ENCODE measurements around the gene RNF8. TPM values are rescaled to one million over a fixed set of nuclear protein-coding genes. Genes with fewer than 3 reads are reported as not detected.
"Not testable (repeated sequence)": the region's sequence is repeated elsewhere in the genome, so short reads cannot be mapped to it uniquely, and the experiment has no call there.

RNF8 gene
- 10 to 100 TPM; 10.6 to 18.5 (median 15.2) TPM for total RNA-seq
- total RNA-seq (2013) = 19.3 TPM
- 10.5 to 45.7 (median 20.5) reads per million in 29 experiments for total RNA-seq

- Mint-ChIP-seq H3K4me1 (peaks cover 39 to 42% (median 39%) of the 10 kb centered on the region in 3 donors), H3K9me3 (no peaks in the 10 kb centered on the region), H3K27me3 (no peaks in the 10 kb centered on the region), H3K4me3 (peak within 1 kb of the TSS; percentile 95 to 99 (median 97)), H3K36me3 (no peaks in the 10 kb centered on the region), H3K27ac (peak within 1 kb of the TSS; percentile 79 to 87)
- under 1% methylated on average over 42 of the region's 54 CpGs for WGBS (ENCODE audit: insufficient coverage)
- POLR2A ChIA-PET = no interaction called here
- peak; percentile 74 to 92 (median 83) for DNase-seq
- CTCF ChIA-PET = interaction anchor here in 1 of 2 donors (0.6 kb wide), 1 partner anchor 338 kb away, joined by 3 read pairs; no protein-coding TSS in a partner anchor
- H3K27me3 ChIP-seq (replicated peaks in 1 of 2; ENCODE audit: control insufficient read depth in 2 of 2, extremely low read depth in 1 of 2, insufficient read depth in 2 of 2, low read length in 1 of 2) = no peaks in the 10 kb centered on the region
- peak; percentile 96 to 97 (median 96) for ATAC-seq (replicated peaks in 1 of 4)
- peaks cover 4 to 18% of the 10 kb centered on the region in 2 experiments for H3K4me1 ChIP-seq (ENCODE audit: control insufficient read depth in 1 of 2, extremely low read depth in 1 of 2, insufficient read depth in 2 of 2, low read length in 2 of 2)
- H3K9me3 ChIP-seq = no peaks in the 10 kb centered on the region
- H3K4me3 ChIP-seq (ENCODE audit: control insufficient read depth in 1 of 2, extremely low read depth in 1 of 2, low read length in 1 of 2) = peak within 1 kb of the TSS; percentile 89 to 99
- H3K27ac ChIP-seq (ENCODE audit: low read length) = peak within 1 kb of the TSS; percentile 62
- no peaks in the 10 kb centered on the region for H3K36me3 ChIP-seq (ENCODE audit: control insufficient read depth in 2 of 2, extremely low read depth in 1 of 2, insufficient read depth in 1 of 2, low read length in 1 of 2)
These were observed at the start of gene RNF8 for GRCh38 chr6:37353761-37354525. Gene RNF8, plus strand, starts transcription at chr6:37353983. Its CDS starts 182 bp downstream, at chr6:37354165.

- POLR2A ChIA-PET = no interaction called here
These were observed 49.0 kb upstream of the RNF8 start for GRCh38 chr6:37304766-37305165.

GRCh38 chr6:37305841-37306425, 47.9 kb upstream of the RNF8 start:
- no peak for ATAC-seq (replicated peaks in 1 of 4)
- H3K27ac Mint-ChIP-seq = no peak overlapping the region
- H3K36me3 ChIP-seq (ENCODE audit: control insufficient read depth in 2 of 2, extremely low read depth in 1 of 2, insufficient read depth in 1 of 2, low read length in 1 of 2) = peaks cover 7 to 52% of the 10 kb centered on the region in 2 donors
- H3K4me3 Mint-ChIP-seq = no peak overlapping the region
- no peaks in the 10 kb centered on the region for H3K4me1 Mint-ChIP-seq
- whole genome bisulfite sequencing (ENCODE audit: insufficient coverage) = 100% methylated on average over 3 of the region's 4 CpGs
- POLR2A ChIA-PET = no interaction called here
- no peak for DNase-seq
- no peaks in the 10 kb centered on the region for H3K4me1 ChIP-seq (ENCODE audit: control insufficient read depth in 1 of 2, extremely low read depth in 1 of 2, insufficient read depth in 2 of 2, low read length in 2 of 2)
- H3K27me3 Mint-ChIP-seq = no peaks in the 10 kb centered on the region
- H3K36me3 Mint-ChIP-seq = peaks cover 56% of the 10 kb centered on the region
- CTCF ChIA-PET = no interaction called here
- H3K27me3 ChIP-seq (replicated peaks in 1 of 2; ENCODE audit: control insufficient read depth in 2 of 2, extremely low read depth in 1 of 2, insufficient read depth in 2 of 2, low read length in 1 of 2) = no peaks in the 10 kb centered on the region
- H3K4me3 ChIP-seq (ENCODE audit: control insufficient read depth in 1 of 2, extremely low read depth in 1 of 2, low read length in 1 of 2) = no peak overlapping the region
- H3K27ac ChIP-seq (ENCODE audit: low read length) = no peak overlapping the region
- no peaks in the 10 kb centered on the region for H3K9me3 ChIP-seq
- no peaks in the 10 kb centered on the region for H3K9me3 Mint-ChIP-seq

More at GRCh38 chr6:37304766-37305165, 49.0 kb upstream of the RNF8 start:
- no peaks in the 10 kb centered on the region for H3K9me3 Mint-ChIP-seq
- CTCF ChIA-PET = interaction anchor here in 1 of 2 donors (0.6 kb wide), 1 partner anchor 95 kb away, joined by 3 read pairs; no protein-coding TSS in a partner anchor
- H3K4me3 ChIP-seq (ENCODE audit: control insufficient read depth in 1 of 2, extremely low read depth in 1 of 2, low read length in 1 of 2) = no peak overlapping the region
- 94% methylated on average over 3 of the region's 7 CpGs for WGBS (ENCODE audit: insufficient coverage)
- peaks cover 7 to 58% of the 10 kb centered on the region in 2 donors for H3K36me3 ChIP-seq (ENCODE audit: control insufficient read depth in 2 of 2, extremely low read depth in 1 of 2, insufficient read depth in 1 of 2, low read length in 1 of 2)
- no peak overlapping the region for H3K27ac Mint-ChIP-seq
- no peaks in the 10 kb centered on the region for H3K27me3 Mint-ChIP-seq
- no peak overlapping the region for H3K27ac ChIP-seq (ENCODE audit: low read length)
- no peaks in the 10 kb centered on the region for H3K27me3 ChIP-seq (replicated peaks in 1 of 2; ENCODE audit: control insufficient read depth in 2 of 2, extremely low read depth in 1 of 2, insufficient read depth in 2 of 2, low read length in 1 of 2)
- DNase-seq (no peak), ATAC-seq (replicated peaks in 1 of 4) (no peak)
- no peaks in the 10 kb centered on the region for H3K9me3 ChIP-seq
- H3K36me3 Mint-ChIP-seq = peaks cover 62% of the 10 kb centered on the region
- H3K4me1 Mint-ChIP-seq = no peaks in the 10 kb centered on the region
- H3K4me3 Mint-ChIP-seq = no peak overlapping the region
- H3K4me1 ChIP-seq (ENCODE audit: control insufficient read depth in 1 of 2, extremely low read depth in 1 of 2, insufficient read depth in 2 of 2, low read length in 2 of 2) = no peaks in the 10 kb centered on the region

DNA sequence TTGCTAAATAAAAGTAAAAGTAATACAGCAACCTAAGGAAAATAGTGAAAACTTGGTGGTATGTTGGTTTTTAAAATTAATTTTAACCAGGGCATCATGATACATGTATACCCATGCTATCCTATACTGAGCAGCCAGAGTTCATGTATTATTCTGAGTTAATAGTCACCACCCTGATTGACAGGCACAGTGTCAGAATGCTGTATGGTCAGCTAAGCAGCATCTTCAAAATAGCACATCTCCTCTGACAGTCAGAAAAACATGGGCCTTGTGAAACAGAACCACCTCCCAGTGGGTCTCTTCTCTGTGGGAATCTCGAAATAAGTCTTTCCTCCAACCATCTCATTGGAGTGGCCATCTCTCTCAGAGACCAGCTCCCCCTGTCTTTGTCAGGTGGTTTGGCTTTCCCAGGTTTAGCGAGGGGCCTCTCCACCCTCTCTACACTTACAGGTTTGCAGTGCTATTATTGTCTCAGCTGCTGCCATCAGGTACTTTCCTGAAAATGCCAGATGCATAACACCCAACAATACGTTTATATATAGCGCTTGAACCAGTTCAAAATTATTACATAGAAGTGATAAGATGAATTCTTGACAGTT, 47.1 kb upstream of the RNF8 start:
- Histone ChIP-seq H3K27ac (ENCODE audit: low read length) (no peak overlapping the region), H3K36me3 (ENCODE audit: control insufficient read depth in 2 of 2, extremely low read depth in 1 of 2, insufficient read depth in 1 of 2, low read length in 1 of 2) (peaks cover 5 to 47% of the 10 kb centered on the region in 2 donors), H3K4me1 (ENCODE audit: control insufficient read depth in 1 of 2, extremely low read depth in 1 of 2, insufficient read depth in 2 of 2, low read length in 2 of 2) (no peaks in the 10 kb centered on the region), H3K9me3 (no peaks in the 10 kb centered on the region), H3K27me3 (replicated peaks in 1 of 2; ENCODE audit: control insufficient read depth in 2 of 2, extremely low read depth in 1 of 2, insufficient read depth in 2 of 2, low read length in 1 of 2) (no peaks in the 10 kb centered on the region), H3K4me3 (ENCODE audit: control insufficient read depth in 1 of 2, extremely low read depth in 1 of 2, low read length in 1 of 2) (no peak overlapping the region)
- DNase-seq = no peak
- Mint-ChIP-seq H3K27me3 (no peaks in the 10 kb centered on the region), H3K36me3 (peaks cover 51% of the 10 kb centered on the region), H3K27ac (no peak overlapping the region), H3K4me1 (no peaks in the 10 kb centered on the region), H3K4me3 (no peak overlapping the region), H3K9me3 (no peaks in the 10 kb centered on the region)
- no peak for ATAC-seq (replicated peaks in 1 of 4)
- ChIA-PET POLR2A (interaction anchor here in 1 of 2 donors (0.5 kb wide), 1 partner anchor 35 kb away, joined by 6 read pairs; no protein-coding TSS in a partner anchor), CTCF (no interaction called here)
- 83% methylated on average over 1 of the region's 4 CpGs for WGBS (ENCODE audit: insufficient coverage)

DNA sequence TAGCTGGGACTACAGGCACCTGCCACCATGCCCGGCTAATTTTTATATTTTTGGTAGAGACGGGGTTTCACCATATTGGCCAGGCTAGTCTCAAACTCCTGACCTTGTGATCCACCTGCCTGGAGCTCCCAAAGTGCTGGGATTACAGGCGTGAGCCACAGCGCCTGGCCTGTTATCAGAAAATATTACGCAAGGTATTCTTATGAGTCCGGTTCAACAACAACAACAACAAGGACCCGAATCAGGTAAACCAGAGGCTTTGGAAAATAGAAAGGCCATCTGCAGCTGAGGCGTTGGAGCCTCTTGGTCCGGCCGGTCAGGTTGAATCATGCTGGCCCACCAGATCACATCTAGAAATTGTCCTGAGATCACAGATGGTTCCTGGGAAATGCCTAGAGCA, 46.3 kb upstream of the RNF8 start:
- H3K27me3 Mint-ChIP-seq; H3K27me3 ChIP-seq (replicated peaks in 1 of 2; ENCODE audit: control insufficient read depth in 2 of 2, extremely low read depth in 1 of 2, insufficient read depth in 2 of 2, low read length in 1 of 2); ATAC-seq (replicated peaks in 1 of 4); H3K9me3 Mint-ChIP-seq; H3K27ac ChIP-seq (ENCODE audit: low read length); H3K27ac Mint-ChIP-seq; H3K4me3 Mint-ChIP-seq; H3K4me1 ChIP-seq (ENCODE audit: control insufficient read depth in 1 of 2, extremely low read depth in 1 of 2, insufficient read depth in 2 of 2, low read length in 2 of 2); CTCF ChIA-PET; H3K4me3 ChIP-seq (ENCODE audit: control insufficient read depth in 1 of 2, extremely low read depth in 1 of 2, low read length in 1 of 2); H3K9me3 ChIP-seq; DNase-seq; H3K4me1 Mint-ChIP-seq: not testable (repeated sequence)
- peaks cover 0 to 39% of the 10 kb centered on the region in 2 donors for H3K36me3 ChIP-seq (ENCODE audit: control insufficient read depth in 2 of 2, extremely low read depth in 1 of 2, insufficient read depth in 1 of 2, low read length in 1 of 2)
- WGBS (ENCODE audit: insufficient coverage) = 100% methylated on average over 10 of the region's 10 CpGs
- H3K36me3 Mint-ChIP-seq = peaks cover 47% of the 10 kb centered on the region
- POLR2A ChIA-PET = interaction anchor here in 1 of 2 donors (0.5 kb wide), 1 partner anchor 34 kb away, joined by 6 read pairs; no protein-coding TSS in a partner anchor

DNA sequence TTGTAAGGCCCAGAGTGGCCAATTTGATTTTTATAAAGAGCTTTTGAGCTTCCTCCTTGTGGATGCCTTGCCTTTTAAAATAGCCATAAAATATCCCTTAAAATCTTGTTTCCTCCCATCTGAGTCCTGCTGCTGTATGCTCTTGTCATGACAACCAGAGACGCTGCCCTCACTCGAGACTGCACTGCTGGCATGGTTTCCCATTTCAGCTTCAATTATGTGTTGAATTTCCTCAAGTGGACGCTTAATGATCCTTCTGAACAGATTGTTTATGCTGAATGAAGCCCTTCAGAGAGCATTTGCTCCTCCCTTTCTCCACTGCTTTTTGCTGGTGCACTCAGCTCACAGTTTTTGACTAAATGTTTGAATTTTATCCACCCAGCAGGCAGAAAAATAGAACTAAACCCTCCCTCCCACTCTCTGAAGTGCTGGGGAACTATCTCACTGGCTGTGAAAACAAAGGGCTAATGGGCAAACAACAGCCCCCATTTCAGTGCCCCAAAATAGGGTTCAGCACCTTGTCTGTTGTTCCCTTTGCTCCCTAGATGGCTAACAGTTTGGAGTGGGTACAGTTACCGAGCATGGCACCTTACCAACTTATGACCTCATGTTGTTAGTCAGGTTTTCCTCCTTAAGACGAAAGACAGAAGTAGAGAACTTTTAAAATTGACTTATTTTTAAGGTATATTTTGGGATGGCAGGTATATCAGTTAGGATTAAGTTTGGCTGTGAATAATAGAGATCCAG, 45.5 kb upstream of the RNF8 start:
- POLR2A ChIA-PET = no interaction called here

More for the DNA sequence above, 45.5 kb upstream of the RNF8 start:
- Histone ChIP-seq H3K27ac (ENCODE audit: low read length) (no peak overlapping the region), H3K9me3 (no peaks in the 10 kb centered on the region), H3K27me3 (replicated peaks in 1 of 2; ENCODE audit: control insufficient read depth in 2 of 2, extremely low read depth in 1 of 2, insufficient read depth in 2 of 2, low read length in 1 of 2) (no peaks in the 10 kb centered on the region), H3K4me1 (ENCODE audit: control insufficient read depth in 1 of 2, extremely low read depth in 1 of 2, insufficient read depth in 2 of 2, low read length in 2 of 2) (no peaks in the 10 kb centered on the region), H3K36me3 (ENCODE audit: control insufficient read depth in 2 of 2, extremely low read depth in 1 of 2, insufficient read depth in 1 of 2, low read length in 1 of 2) (peaks cover under 1 to 36% of the 10 kb centered on the region in 2 donors), H3K4me3 (ENCODE audit: control insufficient read depth in 1 of 2, extremely low read depth in 1 of 2, low read length in 1 of 2) (no peak overlapping the region)
- Mint-ChIP-seq H3K27ac (no peak overlapping the region), H3K4me1 (no peaks in the 10 kb centered on the region), H3K9me3 (no peaks in the 10 kb centered on the region), H3K36me3 (peaks cover 44% of the 10 kb centered on the region), H3K27me3 (no peaks in the 10 kb centered on the region), H3K4me3 (no peak overlapping the region)
- ATAC-seq (replicated peaks in 1 of 4) (no peak), DNase-seq (no peak)
- CTCF ChIA-PET = no interaction called here
- WGBS (ENCODE audit: insufficient coverage) = 100% methylated on average over 3 of the region's 5 CpGs

Data from T-cell (primary cell).